ENCODE measurements around the gene SYNDIG1L.

DNA sequence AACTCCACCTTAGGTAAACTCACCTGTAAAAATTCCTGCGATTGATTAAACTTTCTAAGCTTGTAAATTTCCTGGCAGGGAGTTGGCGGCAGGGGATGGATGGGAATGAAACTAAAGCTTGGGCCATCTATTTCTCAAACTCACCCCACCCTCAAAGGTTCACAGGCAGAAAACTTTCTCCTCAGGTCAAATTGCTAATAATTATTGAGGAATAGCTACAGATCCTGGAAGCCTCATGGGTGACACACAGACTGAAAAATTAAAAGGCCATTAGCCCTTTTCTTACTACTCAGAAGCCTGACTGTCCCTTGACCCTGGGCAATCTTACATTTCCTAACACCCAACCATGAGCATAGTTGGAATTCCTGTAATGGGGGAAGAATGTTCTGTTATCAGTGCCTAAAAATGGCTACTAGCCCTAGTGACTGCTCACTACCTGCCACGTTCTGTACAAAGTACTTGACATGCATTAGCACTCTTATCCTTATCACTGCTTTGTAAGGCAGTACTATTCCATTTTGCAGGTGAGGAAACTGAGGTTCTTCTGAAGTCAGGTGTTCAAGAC is 12.4 kb upstream of the SYNDIG1L start:
- TF ChIP-seq, protein P1, sequence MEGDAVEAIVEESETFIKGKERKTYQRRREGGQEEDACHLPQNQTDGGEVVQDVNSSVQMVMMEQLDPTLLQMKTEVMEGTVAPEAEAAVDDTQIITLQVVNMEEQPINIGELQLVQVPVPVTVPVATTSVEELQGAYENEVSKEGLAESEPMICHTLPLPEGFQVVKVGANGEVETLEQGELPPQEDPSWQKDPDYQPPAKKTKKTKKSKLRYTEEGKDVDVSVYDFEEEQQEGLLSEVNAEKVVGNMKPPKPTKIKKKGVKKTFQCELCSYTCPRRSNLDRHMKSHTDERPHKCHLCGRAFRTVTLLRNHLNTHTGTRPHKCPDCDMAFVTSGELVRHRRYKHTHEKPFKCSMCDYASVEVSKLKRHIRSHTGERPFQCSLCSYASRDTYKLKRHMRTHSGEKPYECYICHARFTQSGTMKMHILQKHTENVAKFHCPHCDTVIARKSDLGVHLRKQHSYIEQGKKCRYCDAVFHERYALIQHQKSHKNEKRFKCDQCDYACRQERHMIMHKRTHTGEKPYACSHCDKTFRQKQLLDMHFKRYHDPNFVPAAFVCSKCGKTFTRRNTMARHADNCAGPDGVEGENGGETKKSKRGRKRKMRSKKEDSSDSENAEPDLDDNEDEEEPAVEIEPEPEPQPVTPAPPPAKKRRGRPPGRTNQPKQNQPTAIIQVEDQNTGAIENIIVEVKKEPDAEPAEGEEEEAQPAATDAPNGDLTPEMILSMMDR (IDR thresholded peaks at IDR 0.05): no peak
- TF ChIP-seq POLR2A (IDR thresholded peaks at IDR 0.05): no peak

Data from testis (tissue), 2 donors.